Measurements from ENCODE around the gene CREB5. TPM values are rescaled to one million over a fixed set of nuclear protein-coding genes. Genes with fewer than 3 reads are reported as not detected.

CREB5 gene
- total RNA-seq, 6 donors from 2014 or later = 8.3 to 34.6 (median 15.3) TPM

- ATAC-seq (ENCODE audit: low FRiP score in 2 of 2) = no peak
- 82 to 86% methylated on average over 2 of the region's 2 CpGs for WGBS, 2 donors
- TF ChIP-seq POLR2A (IDR thresholded peaks at IDR 0.05) (no peak), POLR2AphosphoS5 (IDR thresholded peaks at IDR 0.05) (no peak), EP300 (IDR thresholded peaks at IDR 0.05) (no peak)
- TF ChIP-seq, protein P1, sequence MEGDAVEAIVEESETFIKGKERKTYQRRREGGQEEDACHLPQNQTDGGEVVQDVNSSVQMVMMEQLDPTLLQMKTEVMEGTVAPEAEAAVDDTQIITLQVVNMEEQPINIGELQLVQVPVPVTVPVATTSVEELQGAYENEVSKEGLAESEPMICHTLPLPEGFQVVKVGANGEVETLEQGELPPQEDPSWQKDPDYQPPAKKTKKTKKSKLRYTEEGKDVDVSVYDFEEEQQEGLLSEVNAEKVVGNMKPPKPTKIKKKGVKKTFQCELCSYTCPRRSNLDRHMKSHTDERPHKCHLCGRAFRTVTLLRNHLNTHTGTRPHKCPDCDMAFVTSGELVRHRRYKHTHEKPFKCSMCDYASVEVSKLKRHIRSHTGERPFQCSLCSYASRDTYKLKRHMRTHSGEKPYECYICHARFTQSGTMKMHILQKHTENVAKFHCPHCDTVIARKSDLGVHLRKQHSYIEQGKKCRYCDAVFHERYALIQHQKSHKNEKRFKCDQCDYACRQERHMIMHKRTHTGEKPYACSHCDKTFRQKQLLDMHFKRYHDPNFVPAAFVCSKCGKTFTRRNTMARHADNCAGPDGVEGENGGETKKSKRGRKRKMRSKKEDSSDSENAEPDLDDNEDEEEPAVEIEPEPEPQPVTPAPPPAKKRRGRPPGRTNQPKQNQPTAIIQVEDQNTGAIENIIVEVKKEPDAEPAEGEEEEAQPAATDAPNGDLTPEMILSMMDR (IDR thresholded peaks at IDR 0.05) = no peak
Observed at GRCh38 chr7:28465697-28466096, 53.4 kb downstream of the CREB5 start.

DNA sequence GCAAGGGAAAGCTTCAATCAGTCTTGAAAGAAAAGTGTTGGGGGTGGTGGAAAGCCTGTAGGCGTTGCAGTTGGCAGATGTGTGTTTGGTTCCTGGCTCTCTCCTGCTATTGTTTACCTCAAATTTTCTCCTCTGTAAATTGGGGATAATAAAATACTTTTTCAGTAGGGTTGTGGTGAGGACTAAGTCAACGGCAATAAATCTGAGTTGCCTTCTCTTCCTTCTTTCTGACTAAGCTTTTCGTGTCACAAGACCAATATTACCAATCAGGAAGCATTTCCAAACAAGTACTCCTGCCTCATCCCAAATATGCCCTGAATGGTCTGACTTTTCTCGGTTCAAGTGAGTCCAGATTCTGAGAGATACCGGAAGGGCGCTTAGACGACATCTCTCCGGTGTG, 54.0 kb downstream of the CREB5 start:
- Histone ChIP-seq H3K36me3 (no peaks in the 10 kb centered on the region), H3K27ac (no peak overlapping the region), H3K4me3 (no peak overlapping the region), H3K27me3 (no peaks in the 10 kb centered on the region), H3K9me3 (no peaks in the 10 kb centered on the region), H3K4me1 (no peaks in the 10 kb centered on the region)
- TF ChIP-seq EP300 (IDR thresholded peaks at IDR 0.05) (no peak), POLR2AphosphoS5 (IDR thresholded peaks at IDR 0.05) (no peak), POLR2A (IDR thresholded peaks at IDR 0.05) (no peak)
- TF ChIP-seq, protein P1 (IDR thresholded peaks at IDR 0.05) = no peak
- DNase-seq (no peak), ATAC-seq (ENCODE audit: low FRiP score in 2 of 2) (no peak)
- 80 to 85% methylated on average over 8 of the region's 8 CpGs for WGBS, 2 donors

More at GRCh38 chr7:28465697-28466096, 53.4 kb downstream of the CREB5 start:
- Histone ChIP-seq H3K36me3 (no peaks in the 10 kb centered on the region), H3K4me1 (no peaks in the 10 kb centered on the region), H3K27me3 (no peaks in the 10 kb centered on the region), H3K9me3 (no peaks in the 10 kb centered on the region), H3K27ac (no peak overlapping the region), H3K4me3 (no peak overlapping the region)
- no peak for DNase-seq

DNA sequence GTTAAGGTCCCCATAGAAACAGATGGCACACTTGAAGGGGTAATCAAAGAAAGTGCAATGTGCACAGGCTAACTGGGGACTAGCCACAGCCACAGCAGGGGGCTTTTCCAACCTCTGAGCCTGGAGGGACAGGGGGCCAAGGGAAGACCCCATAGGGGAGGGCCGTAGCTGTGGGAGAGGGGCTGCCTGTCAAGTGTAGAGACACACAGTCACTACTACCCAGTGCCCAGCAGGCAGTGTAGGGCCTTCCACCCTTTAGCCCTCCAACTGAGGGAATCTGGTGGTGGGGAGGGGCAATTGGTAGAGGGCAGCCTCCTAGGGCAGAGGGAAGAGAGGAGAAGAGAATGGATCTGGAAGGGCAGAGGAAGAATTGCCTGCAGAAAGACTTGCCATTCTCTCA, 54.6 kb downstream of the CREB5 start:
- H3K4me1 ChIP-seq = no peaks in the 10 kb centered on the region
- H3K27ac ChIP-seq = no peak overlapping the region
- TF ChIP-seq, protein P1 (IDR thresholded peaks at IDR 0.05) = no peak
- no peak for TF ChIP-seq POLR2A (IDR thresholded peaks at IDR 0.05)
- no peak for TF ChIP-seq EP300 (IDR thresholded peaks at IDR 0.05)
- no peak for TF ChIP-seq POLR2AphosphoS5 (IDR thresholded peaks at IDR 0.05)
- H3K36me3 ChIP-seq = no peaks in the 10 kb centered on the region
- ATAC-seq (ENCODE audit: low FRiP score in 2 of 2) (no peak), DNase-seq (no peak)
- H3K27me3 ChIP-seq = no peaks in the 10 kb centered on the region
- H3K4me3 ChIP-seq = no peak overlapping the region
- 70 to 78% methylated on average over 1 of the region's 1 CpG for WGBS, 2 donors
- no peaks in the 10 kb centered on the region for H3K9me3 ChIP-seq

DNA sequence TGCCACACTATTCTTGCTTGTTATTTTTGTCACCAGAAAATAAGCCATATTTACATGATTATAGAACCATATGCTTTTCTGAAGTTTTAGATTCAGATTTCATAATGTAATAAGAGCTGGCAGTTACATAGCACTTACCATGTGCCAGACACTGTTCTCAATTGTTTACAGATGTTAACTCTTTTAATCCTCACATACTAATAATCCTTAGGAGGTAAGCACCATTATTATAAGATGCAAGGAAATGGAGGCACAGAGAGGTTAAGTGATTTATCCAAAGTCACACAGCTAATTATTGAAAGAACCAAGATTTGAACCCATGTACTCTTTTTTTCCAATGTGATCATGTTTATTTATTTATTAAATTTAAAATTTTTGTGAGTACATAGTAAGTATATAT, 57.2 kb downstream of the CREB5 start:
- Histone ChIP-seq H3K36me3 (no peaks in the 10 kb centered on the region), H3K4me1 (no peaks in the 10 kb centered on the region), H3K27me3 (no peaks in the 10 kb centered on the region), H3K9me3 (no peaks in the 10 kb centered on the region), H3K27ac (no peak overlapping the region), H3K4me3 (no peak overlapping the region)
- TF ChIP-seq POLR2AphosphoS5 (IDR thresholded peaks at IDR 0.05) (no peak), EP300 (IDR thresholded peaks at IDR 0.05) (no peak), POLR2A (IDR thresholded peaks at IDR 0.05) (no peak)
- TF ChIP-seq, protein P1 (IDR thresholded peaks at IDR 0.05) = no peak
- no peak for DNase-seq
- ATAC-seq (ENCODE audit: low FRiP score in 2 of 2) = no peak

DNA sequence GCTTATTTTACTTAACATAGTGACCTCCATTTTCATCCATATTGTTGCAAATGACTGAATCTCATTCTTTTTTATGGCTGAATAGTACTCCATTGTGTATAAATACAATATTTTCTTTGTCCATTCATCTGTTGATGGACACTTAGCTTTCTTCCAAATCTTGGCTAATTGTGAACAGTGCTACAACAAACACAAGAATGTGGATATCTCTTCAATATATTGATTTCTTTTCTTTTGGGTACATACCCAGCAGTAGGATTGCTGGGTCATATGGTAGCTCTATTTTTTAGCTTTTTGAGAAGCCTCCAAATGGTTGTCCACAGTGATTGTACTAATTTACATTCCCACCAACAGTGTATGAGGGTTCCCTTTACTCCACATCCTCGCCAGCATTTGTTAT, 58.0 kb downstream of the CREB5 start:
- no peak for TF ChIP-seq EP300 (IDR thresholded peaks at IDR 0.05)
- TF ChIP-seq POLR2A (IDR thresholded peaks at IDR 0.05) = no peak
- TF ChIP-seq, protein P1 (IDR thresholded peaks at IDR 0.05) = no peak
- TF ChIP-seq POLR2AphosphoS5 (IDR thresholded peaks at IDR 0.05) = no peak
- Histone ChIP-seq H3K9me3 (no peaks in the 10 kb centered on the region), H3K27me3 (no peaks in the 10 kb centered on the region), H3K27ac (no peak overlapping the region), H3K4me3 (no peak overlapping the region), H3K4me1 (no peaks in the 10 kb centered on the region), H3K36me3 (no peaks in the 10 kb centered on the region)
- ATAC-seq (ENCODE audit: low FRiP score in 2 of 2) (no peak), DNase-seq (no peak)
- WGBS, 2 donors = 67 to 83% methylated on average over 1 of the region's 1 CpG
